HG03097 (cell line): ENCODE data around the gene HDAC1.
"Not testable (repeated sequence)": the region's sequence is repeated elsewhere in the genome, so short reads cannot be mapped to it uniquely, and the experiment has no call there.

ENCODE experiments used
- ATAC-seq: cut with Tn5 transposase; IDR thresholded peaks from one replicate; pipeline ENCODE4 v1.9.1; 2021; ENCODE audit not compliant: unreplicated experiment, low FRiP score

HDAC1 gene

GRCh38 chr1:32273391-32274208 is 18.3 kb upstream of the HDAC1 start:
- no peak for ATAC-seq

- ATAC-seq = no peak
These were observed 17.1 kb upstream of the HDAC1 start for GRCh38 chr1:32274646-32275340.

GRCh38 chr1:32275424-32275823 is 16.5 kb upstream of the HDAC1 start:
- ATAC-seq = no peak

GRCh38 chr1:32276032-32276782 is 15.7 kb upstream of the HDAC1 start:
- no peak for ATAC-seq

- not testable (repeated sequence) for ATAC-seq
These were observed 7.1 kb upstream of the HDAC1 start for GRCh38 chr1:32284777-32285176.

GRCh38 chr1:32285658-32286057 is 6.2 kb upstream of the HDAC1 start:
- ATAC-seq = no peak

GRCh38 chr1:32286763-32287162 is 5.1 kb upstream of the HDAC1 start:
- ATAC-seq = no peak

GRCh38 chr1:32289256-32289655 is 2.6 kb upstream of the HDAC1 start:
- no peak for ATAC-seq

GRCh38 chr1:32291145-32291707 is 657 bp upstream of the HDAC1 start:
- no peak for ATAC-seq

- not testable (repeated sequence) for ATAC-seq
These were observed 6.3 kb downstream of the HDAC1 start for GRCh38 chr1:32298211-32298610.

- no peak for ATAC-seq
These were observed 7.4 kb downstream of the HDAC1 start for GRCh38 chr1:32299327-32299726.

GRCh38 chr1:32303358-32303757 is 11.5 kb downstream of the HDAC1 start:
- ATAC-seq = no peak

- ATAC-seq = no peak
These were observed 12.2 kb downstream of the HDAC1 start for GRCh38 chr1:32303997-32304622.

- ATAC-seq = no peak
These were observed 13.4 kb downstream of the HDAC1 start for GRCh38 chr1:32305310-32305709.

GRCh38 chr1:32307324-32307723 is 15.4 kb downstream of the HDAC1 start:
- no peak for ATAC-seq

- no peak for ATAC-seq
These were observed 18.1 kb downstream of the HDAC1 start for GRCh38 chr1:32309960-32310359.

GRCh38 chr1:32311709-32312393 is 20.0 kb downstream of the HDAC1 start:
- ATAC-seq = no peak

GRCh38 chr1:32316903-32317277 is 25.0 kb downstream of the HDAC1 start:
- no peak for ATAC-seq

GRCh38 chr1:32318127-32318869 is 26.4 kb downstream of the HDAC1 start:
- no peak for ATAC-seq
